ENCODE measurements around the gene PANK2.

PANK2 gene

GRCh38 chr20:3929713-3930060 is 40.5 kb downstream of the PANK2 start:
- no peak for DNase-seq (ENCODE audit: low read depth)
- no peak for TF ChIP-seq CTCF (IDR thresholded peaks at IDR 0.05; ENCODE audit: control insufficient read depth, extremely low read depth, insufficient read depth)
- H3K4me3 ChIP-seq (ENCODE audit: low read depth, low read length) = no peak overlapping the region

DNA sequence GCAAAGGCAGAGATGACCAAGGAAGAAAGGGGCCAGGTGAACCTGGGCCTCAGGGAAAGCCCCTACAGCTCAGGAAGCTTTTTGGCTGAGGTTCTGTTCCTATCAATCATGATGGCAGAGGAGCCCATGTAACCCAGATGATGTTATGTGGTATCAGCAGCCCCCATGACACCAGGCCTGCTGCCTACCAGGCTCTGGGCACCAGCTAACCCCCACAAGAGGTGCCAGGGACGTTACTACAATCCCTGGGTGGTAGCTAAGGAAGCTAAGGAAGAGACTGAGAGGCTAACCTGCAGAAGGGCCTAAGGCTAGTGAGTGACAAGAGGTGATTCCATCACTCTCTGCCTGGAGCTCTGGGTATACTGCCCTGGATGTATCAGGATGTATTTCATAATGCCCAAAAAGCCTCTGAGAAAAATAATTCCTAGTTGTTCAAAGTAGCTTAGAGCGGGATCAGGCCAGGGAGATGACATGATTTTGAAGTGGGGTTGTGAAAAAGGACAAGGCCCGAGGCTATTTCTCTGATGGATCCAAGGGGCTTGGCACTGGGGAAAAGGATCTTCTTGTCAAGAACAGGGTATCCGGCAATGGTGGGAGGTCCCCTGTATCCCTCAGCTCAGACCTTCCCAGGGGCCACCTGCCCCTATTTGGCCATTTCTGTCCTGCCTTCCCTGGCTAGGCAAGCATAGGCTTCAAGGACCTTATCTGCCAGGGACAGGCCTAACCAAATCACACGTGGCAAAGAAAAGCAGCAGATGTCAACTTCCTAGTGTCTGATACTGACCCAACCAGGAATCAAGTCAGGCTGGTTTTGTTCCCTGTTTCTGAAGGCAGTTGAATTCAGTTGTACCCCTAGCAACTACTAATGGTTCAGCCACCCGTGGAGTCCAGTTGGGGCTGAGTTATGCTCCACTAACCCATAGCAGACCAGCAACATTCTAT is 41.3 kb downstream of the PANK2 start:
- no peak for DNase-seq (ENCODE audit: low read depth)
- no peak overlapping the region for H3K4me3 ChIP-seq (ENCODE audit: low read depth, low read length)
- TF ChIP-seq CTCF (IDR thresholded peaks at IDR 0.05; ENCODE audit: control insufficient read depth, extremely low read depth, insufficient read depth) = no peak

GRCh38 chr20:3931664-3932063 is 42.5 kb downstream of the PANK2 start:
- no peak for TF ChIP-seq CTCF (IDR thresholded peaks at IDR 0.05; ENCODE audit: control insufficient read depth, extremely low read depth, insufficient read depth)
- H3K4me3 ChIP-seq (ENCODE audit: low read depth, low read length) = no peak overlapping the region
- DNase-seq (ENCODE audit: low read depth) = no peak

- no peak for DNase-seq (ENCODE audit: low read depth)
- no peak overlapping the region for H3K4me3 ChIP-seq (ENCODE audit: low read depth, low read length)
- TF ChIP-seq CTCF (IDR thresholded peaks at IDR 0.05; ENCODE audit: control insufficient read depth, extremely low read depth, insufficient read depth) = no peak
These were observed 43.1 kb downstream of the PANK2 start for GRCh38 chr20:3932277-3932676.

GRCh38 chr20:3932681-3933080 is 43.5 kb downstream of the PANK2 start:
- no peak for TF ChIP-seq CTCF (IDR thresholded peaks at IDR 0.05; ENCODE audit: control insufficient read depth, extremely low read depth, insufficient read depth)
- DNase-seq (ENCODE audit: low read depth) = no peak
- H3K4me3 ChIP-seq (ENCODE audit: low read depth, low read length) = no peak overlapping the region

GRCh38 chr20:3933218-3933617 is 44.0 kb downstream of the PANK2 start:
- no peak for TF ChIP-seq CTCF (IDR thresholded peaks at IDR 0.05; ENCODE audit: control insufficient read depth, extremely low read depth, insufficient read depth)
- DNase-seq (ENCODE audit: low read depth) = no peak
- no peak overlapping the region for H3K4me3 ChIP-seq (ENCODE audit: low read depth, low read length)

DNA sequence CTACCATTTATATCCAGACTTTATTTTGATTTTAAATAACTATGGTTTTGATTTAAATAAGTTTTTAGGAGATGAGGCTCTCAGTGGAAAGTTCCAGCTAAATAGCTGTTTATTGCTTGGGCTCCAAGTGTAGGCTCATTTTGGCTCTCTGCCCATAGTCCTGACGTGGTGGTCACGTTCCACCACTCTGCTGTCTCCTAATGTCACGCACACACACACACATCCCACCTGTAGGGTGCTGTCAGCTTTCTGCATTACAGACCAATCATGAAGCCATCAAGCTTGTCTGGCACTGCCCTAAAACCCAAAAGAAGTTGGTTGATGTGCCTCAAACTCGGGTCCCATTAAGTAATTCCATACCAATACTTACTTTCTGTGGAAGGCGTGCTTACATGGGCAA is 45.4 kb downstream of the PANK2 start:
- no peak overlapping the region for H3K4me3 ChIP-seq (ENCODE audit: low read depth, low read length)
- no peak for DNase-seq (ENCODE audit: low read depth)
- no peak for TF ChIP-seq CTCF (IDR thresholded peaks at IDR 0.05; ENCODE audit: control insufficient read depth, extremely low read depth, insufficient read depth)

Data from LNCaP clone FGC (cell line).